B cell (primary cell): ENCODE measurements around the gene NPY4R2.
"Not testable (repeated sequence)": the region's sequence is repeated elsewhere in the genome, so short reads cannot be mapped to it uniquely, and the experiment has no call there.

ENCODE experiments used
- CTCF ChIP-seq: fragments of 200-600 bp; IDR thresholded peaks from one replicate; pipeline ENCODE4 v1.8.0; 2022; ENCODE audit warnings: antibody characterized with exemption, mild to moderate bottlenecking
- EZH2 ChIP-seq: IDR thresholded peaks from 2 replicates; pipeline ENCODE4 v1.6.1; 2012; ENCODE audit warnings: borderline replicate concordance, low read depth, mild to moderate bottlenecking, moderate library complexity, low read length; ENCODE audit not compliant: insufficient read depth, poor library complexity, severe bottlenecking

GRCh38 chr10:47909333-47909732 lies 9.1 kb upstream of the NPY4R2 start:
- TF ChIP-seq CTCF, EZH2: not testable (repeated sequence)
